HCT116 (cell line): ENCODE results near the gene TBXA2R. TPM values are rescaled to one million over a fixed set of nuclear protein-coding genes. Genes with fewer than 3 reads are reported as not detected.

Source experiments
- ATAC-seq: fragments of 200-7000 bp; cut with Tn5 transposase; 2 replicates; pipeline ENCODE4 v1.9.1; 2020; ENCODE audit warnings: mild to moderate bottlenecking, moderate library complexity
- BruUV-seq: library from RNA; stranded (reverse); fragments of 400-500 nt; replicated peaks from 2 replicates; lab custom pipeline; 2021; lab: Mats Ljungman, UMichigan
- CTCF ChIA-PET: fragments of 300-600 bp; sonication (Branson Sonifier 250); formaldehyde crosslinking; loops from one replicate; lab custom pipeline; 2021; ENCODE audit warnings: antibody characterized with exemption; lab: Charles Lee
- POLR2A ChIA-PET: fragments of 300-600, 350-600 bp; sonication (Branson Sonifier 250); formaldehyde crosslinking; loops from one replicate; lab custom pipeline; 2021; ENCODE audit warnings: antibody characterized with exemption; lab: Charles Lee
- RAD21 ChIA-PET, 2 experiments: fragments of 300-600 bp; sonication (Branson Sonifier 250); formaldehyde crosslinking; loops; one replicate each; lab custom pipeline; 2023; ENCODE audit warnings: low total read pairs in 2 of 2; ENCODE audit not compliant: uncharacterized antibody in 2 of 2, unreplicated experiment in 2 of 2, low non-redundant PET in 1 of 2; lab: Charles Lee
- DNase-seq: peaks from one replicate; pipeline ENCODE4 v3.0.0-alpha.2; 2010; ENCODE audit warnings: low read depth, low spot score
- H2AFZ ChIP-seq: fragments of 200-600 bp; shearing (Covaris generic), sonication (generic); 2 replicates; pipeline ENCODE4 v1.6.1; 2017; ENCODE audit warnings: low read depth, mixed run types, mixed read lengths, antibody characterized with exemption, low read length; ENCODE audit not compliant: poor library complexity, severe bottlenecking
- H3K27ac ChIP-seq: 2 replicates; pipeline ENCODE4 v1.5.1; 2012; ENCODE audit warnings: low read depth, low read length
- H3K27me3 ChIP-seq: fragments of 200-600 bp; sonication (generic); 2 replicates; pipeline ENCODE4 v1.6.1; 2016; ENCODE audit warnings: mixed run types, low read length, mixed read lengths; ENCODE audit not compliant: insufficient read depth
- H3K36me3 ChIP-seq, 2 experiments: fragments of 200-500 bp in 1 of 2; fragments of 200-600 bp in 1 of 2; sonication (Bioruptor generic) in 1 of 2; sonication (generic) in 1 of 2; 2 replicates each; pipeline versions ENCODE4 v1.5.1 to v1.6.1; 2014 to 2016; ENCODE audit warnings: low read length in 2 of 2, inconsistent platforms in 1 of 2, mixed read lengths in 1 of 2, mixed run types in 1 of 2; ENCODE audit not compliant: insufficient read depth in 2 of 2, control insufficient read depth in 1 of 2
- H3K4me1 ChIP-seq, 2 experiments: fragments of 200-600 bp in 1 of 2; sonication (generic) in 1 of 2; 2 replicates each; pipeline versions ENCODE4 v1.5.1 to v1.6.1; 2012 to 2017; ENCODE audit warnings: low read length in 2 of 2, inconsistent platforms in 1 of 2, mild to moderate bottlenecking in 1 of 2, mixed read lengths in 1 of 2, mixed run types in 1 of 2, moderate library complexity in 1 of 2; ENCODE audit not compliant: insufficient read depth in 2 of 2, control insufficient read depth in 1 of 2
- H3K4me2 ChIP-seq: fragments of 200-600 bp; sonication (generic); 2 replicates; pipeline ENCODE4 v1.6.1; 2017; ENCODE audit warnings: mixed run types, low read length, mixed read lengths
- H3K4me3 ChIP-seq, 2 experiments: fragments of 200-600 bp in 1 of 2; sonication (generic) in 1 of 2; replicated peaks in 1 of 2; 2 replicates each; pipeline ENCODE4 v1.5.1; 2011 to 2016; ENCODE audit warnings: low read length in 2 of 2, control low read depth in 1 of 2, low read depth in 1 of 2, mild to moderate bottlenecking in 1 of 2, mixed read lengths in 1 of 2, mixed run types in 1 of 2
- H3K79me2 ChIP-seq: fragments of 200-600 bp; sonication (generic); 2 replicates; pipeline ENCODE4 v1.6.1; 2017; ENCODE audit warnings: mild to moderate bottlenecking, mixed run types, low read length, moderate library complexity, mixed read lengths; ENCODE audit not compliant: insufficient read depth
- H3K9ac ChIP-seq: fragments of 200-600 bp; sonication (generic); 2 replicates; pipeline ENCODE4 v1.6.1; 2016; ENCODE audit warnings: low read length, mixed read lengths
- H3K9me2 ChIP-seq: fragments of 200-600 bp; sonication (generic), shearing (Covaris generic); 2 replicates; pipeline ENCODE4 v1.6.1; 2017; ENCODE audit warnings: mixed run types, mild to moderate bottlenecking, moderate library complexity; ENCODE audit not compliant: insufficient read depth
- H3K9me3 ChIP-seq, 2 experiments: fragments of 200-500 bp in 1 of 2; fragments of 200-600 bp in 1 of 2; sonication (Bioruptor generic) in 1 of 2; sonication (generic) in 1 of 2; 2 replicates each; pipeline ENCODE4 v1.6.1; 2014 to 2017; ENCODE audit warnings: low read length in 2 of 2, mixed read lengths in 2 of 2, inconsistent platforms in 1 of 2, low read depth in 1 of 2, mild to moderate bottlenecking in 1 of 2, mixed run types in 1 of 2, moderate library complexity in 1 of 2; ENCODE audit not compliant: control insufficient read depth in 1 of 2, insufficient read depth in 1 of 2
- H4K20me1 ChIP-seq: fragments of 200-600 bp; sonication (generic), shearing (Covaris generic); 2 replicates; pipeline ENCODE4 v1.6.1; 2017; ENCODE audit warnings: mixed run types, mild to moderate bottlenecking, moderate library complexity; ENCODE audit not compliant: insufficient read depth
- ATF3 ChIP-seq: IDR thresholded peaks from 2 replicates; pipeline ENCODE4 v1.6.1; 2012
- EGR1 ChIP-seq: IDR thresholded peaks from 2 replicates; pipeline ENCODE4 v1.6.1; 2012; ENCODE audit warnings: low read depth
- ELF1 ChIP-seq: IDR thresholded peaks from 2 replicates; pipeline ENCODE4 v1.6.1; 2012; ENCODE audit warnings: low read depth, borderline replicate concordance
- EZH2 ChIP-seq: fragments of 200-600 bp; sonication (generic); IDR thresholded peaks from 2 replicates; pipeline ENCODE4 v1.6.1; 2017; ENCODE audit warnings: antibody characterized with exemption, mixed run types
- FOSL1 ChIP-seq: IDR thresholded peaks from 2 replicates; pipeline ENCODE4 v1.6.1; 2012; ENCODE audit warnings: low read depth
- MAX ChIP-seq: IDR thresholded peaks from 2 replicates; pipeline ENCODE4 v1.6.1; 2012
- POLR2A ChIP-seq: IDR thresholded peaks from 2 replicates; pipeline ENCODE4 v1.7.0; 2011; ENCODE audit warnings: borderline replicate concordance; ENCODE audit not compliant: insufficient read depth, insufficient read length; ENCODE audit errors: extremely low read depth
- POLR2AphosphoS5 ChIP-seq: IDR thresholded peaks from 2 replicates; pipeline ENCODE4 v1.6.1; 2011; ENCODE audit warnings: mild to moderate bottlenecking, low read depth, low read length, moderate library complexity
- SIN3A ChIP-seq: IDR thresholded peaks from 2 replicates; pipeline ENCODE4 v1.6.1; 2012; ENCODE audit warnings: low read depth
- SP1 ChIP-seq: IDR thresholded peaks from 2 replicates; pipeline ENCODE4 v1.6.1; 2012; ENCODE audit warnings: low read depth
- YY1 ChIP-seq: IDR thresholded peaks from 2 replicates; pipeline ENCODE4 v1.6.1; 2011; ENCODE audit warnings: low read length, low read depth, moderate library complexity, mild to moderate bottlenecking; ENCODE audit not compliant: insufficient replicate concordance; ENCODE audit errors: extremely low read depth
- ZBTB33 ChIP-seq: IDR thresholded peaks from 2 replicates; pipeline ENCODE4 v1.6.1; 2011; ENCODE audit warnings: mild to moderate bottlenecking, low read length, moderate library complexity; ENCODE audit not compliant: insufficient replicate concordance; ENCODE audit errors: extremely low read depth
- intact Hi-C: fragments of 100-400 bp; cut with micrococcal nuclease; formaldehyde crosslinking; loops from 2 replicates; pipeline ENCODE4 v1.10.0; 2022
- total RNA-seq: library from RNA; stranded (reverse); gene quantifications from one replicate; pipeline ENCODE4 v1.2.1, GENCODE V29; 2021; ENCODE audit not compliant: unreplicated experiment

TBXA2R gene
- total RNA-seq, 1 experiment from 2014 or later = 2.3 TPM

GRCh38 chr19:3557461-3558248, 49.0 kb downstream of the TBXA2R start, which contains the start of gene MFSD12:
Gene MFSD12, minus strand, starts transcription at chr19:3557586. Its CDS starts 183 bp downstream, at chr19:3557403.
- Histone ChIP-seq H3K4me1 (peaks cover 25 to 65% of the 10 kb centered on the region in 2 experiments), H3K27ac (peak within 1 kb of the TSS; percentile 95), H4K20me1 (peaks cover 8% of the 10 kb centered on the region; the same call in 1 of the 2 replicates), H3K9me3 (no peaks in the 10 kb centered on the region), H3K36me3 (peaks cover 0 to 11% of the 10 kb centered on the region in 2 experiments; a peak in 1 of 4 replicates), H3K27me3 (no peaks in the 10 kb centered on the region), H3K9ac (peak within 1 kb of the TSS; percentile 95), H3K4me2 (peak within 1 kb of the TSS; percentile 97), H3K4me3 (peak within 1 kb of the TSS; percentile 95 to 99), H3K9me2 (no peaks in the 10 kb centered on the region), H2AFZ (no peak within 1 kb of the TSS), H3K79me2 (peaks cover 43% of the 10 kb centered on the region)
- TF ChIP-seq YY1 (no peak), ZBTB33 (no peak), POLR2A (peak; percentile 36), FOSL1 (peak; percentile 90), POLR2AphosphoS5 (peak; percentile 87), EZH2 (no peak), EGR1 (no peak), ATF3 (no peak), SP1 (peak; percentile 98), SIN3A (peak; percentile 81; the same call in 1 of the 2 replicates), MAX (peak; percentile 87), ELF1 (no peak)
- ChIA-PET CTCF (interaction anchor here (0.6 to 1.3 kb wide), 2 partner anchors 13 to 411 kb away, joined by 3 read pairs; no protein-coding TSS in a partner anchor), POLR2A (interaction anchor here (0.6 to 1.4 kb wide), 3 partner anchors 17 to 273 kb away, joined by 3 read pairs; no protein-coding TSS in a partner anchor), RAD21 (interaction anchor here in 1 of 2 experiments (0.6 kb wide), 1 partner anchor 22 kb away, joined by 3 read pairs; no protein-coding TSS in a partner anchor)
- DNase-seq (peak; percentile 83), ATAC-seq (peak; percentile 86)
- intact Hi-C loops = no loop called here
- BruUV-seq = TSS peak; percentile 59
